ENCODE data around the gene MT3.

DNA sequence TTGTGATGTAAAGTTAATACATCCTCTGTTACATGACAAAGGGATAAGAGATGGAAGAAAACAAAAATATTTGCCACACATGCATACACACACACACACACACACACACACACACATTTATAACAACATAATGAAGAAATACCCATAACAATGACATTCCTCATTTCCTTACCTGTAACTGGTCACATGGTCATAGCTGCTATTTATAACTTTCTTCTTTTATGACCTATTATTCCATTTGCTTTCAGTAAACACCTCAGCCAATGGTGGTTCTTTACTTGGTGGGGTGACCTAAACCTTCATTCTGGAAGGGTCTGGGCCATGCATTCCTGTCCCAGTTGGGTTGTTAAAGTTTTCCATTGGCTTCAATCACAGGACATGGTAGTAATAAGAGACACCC lies 24.4 kb downstream of the MT3 start:
- TF ChIP-seq POLR2AphosphoS5 (IDR thresholded peaks at IDR 0.05; ENCODE audit: low read depth, low read length) (no peak), POLR2A (IDR thresholded peaks at IDR 0.05; ENCODE audit: low read depth, low read length) (no peak), TAF1 (IDR thresholded peaks at IDR 0.05; ENCODE audit: borderline replicate concordance, low read depth, low read length) (no peak)
